HG02798 (cell line): ENCODE results near the gene FBXW8.
A peak's percentile ranks its signal among the peaks of the same experiment; 100 is the strongest.

Experiments
- ATAC-seq: cut with Tn5 transposase; IDR thresholded peaks from one replicate; pipeline ENCODE4 v1.9.1; 2021; ENCODE audit warnings: mild to moderate bottlenecking; ENCODE audit not compliant: unreplicated experiment, poor library complexity

The FBXW8 gene

DNA sequence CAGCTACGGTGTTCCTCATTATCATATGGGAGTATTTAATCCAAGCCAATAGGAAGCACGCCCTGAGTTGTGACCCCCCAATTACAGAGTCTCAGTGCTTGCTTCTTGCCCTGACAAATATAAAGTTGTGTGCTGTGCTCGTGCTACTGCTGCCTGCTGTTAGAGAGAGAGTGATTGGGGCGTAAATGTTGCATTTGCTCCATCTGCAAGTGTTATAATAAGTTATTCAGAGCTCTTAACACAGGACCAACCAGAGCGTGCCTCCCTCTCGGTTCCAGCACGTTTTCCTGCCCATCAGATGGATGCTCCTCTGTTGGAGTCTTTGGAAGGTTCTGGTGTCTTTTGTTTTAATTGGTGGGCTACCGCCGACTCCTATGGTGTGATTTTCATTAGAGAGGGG lies 107.1 kb downstream of the FBXW8 start:
- no peak for ATAC-seq

DNA sequence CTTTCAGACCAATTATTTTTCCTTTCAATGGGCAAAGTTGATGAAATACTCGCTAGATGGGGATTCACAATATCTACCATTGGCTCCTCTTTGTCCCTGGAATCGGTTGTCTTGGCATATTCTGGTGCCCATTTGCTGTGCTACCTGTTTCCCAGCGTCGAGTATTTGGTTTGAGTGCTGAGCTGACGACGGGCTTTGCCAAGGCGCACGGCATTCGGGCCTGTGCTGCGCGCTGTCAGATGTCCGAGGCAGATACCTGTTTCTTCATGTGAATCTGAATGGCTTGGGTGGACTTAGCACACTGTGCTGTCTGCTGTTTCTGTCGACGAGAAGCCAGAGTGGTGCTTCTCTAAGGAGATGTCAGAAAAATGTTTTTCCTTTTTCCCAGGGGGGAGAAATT lies 107.5 kb downstream of the FBXW8 start:
- no peak for ATAC-seq

DNA sequence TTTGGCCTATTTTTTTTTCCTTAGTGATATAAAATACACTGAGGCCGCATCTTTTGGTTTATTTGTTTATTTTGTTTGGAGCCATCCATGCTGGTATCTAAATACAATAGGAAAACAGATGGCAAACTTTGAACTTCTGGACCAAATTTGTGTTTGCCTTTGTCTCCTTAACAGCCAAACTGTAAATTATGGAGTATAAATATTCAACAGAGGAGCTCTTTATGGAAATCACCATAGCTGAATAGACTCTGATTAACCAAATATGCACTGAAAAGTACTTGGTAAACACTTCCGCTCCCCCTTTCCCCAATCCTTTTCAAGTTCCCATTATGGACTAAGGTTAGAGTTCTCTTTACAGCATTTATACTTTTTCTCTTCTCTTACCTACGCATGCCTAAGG lies 107.9 kb downstream of the FBXW8 start:
- no peak for ATAC-seq

DNA sequence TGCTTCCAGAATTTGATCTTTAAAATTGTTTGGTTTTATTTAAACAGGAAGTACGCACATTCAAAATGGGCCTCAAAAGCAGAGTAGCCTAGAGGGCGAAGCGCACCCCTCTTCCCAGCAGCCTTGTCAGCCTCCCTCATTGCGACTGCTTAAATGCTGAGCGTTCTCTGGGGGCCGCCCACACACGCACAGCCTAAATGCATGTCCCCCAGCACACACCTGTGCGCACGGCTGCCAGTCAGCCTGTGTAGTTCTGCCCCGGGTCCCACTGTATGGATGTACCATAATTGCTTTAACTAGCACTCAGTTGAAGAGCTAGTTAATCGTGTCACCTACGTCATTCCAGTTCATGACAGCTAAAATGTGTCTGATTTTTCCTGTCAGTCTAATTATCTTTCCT lies 109.1 kb downstream of the FBXW8 start:
- ATAC-seq = no peak

DNA sequence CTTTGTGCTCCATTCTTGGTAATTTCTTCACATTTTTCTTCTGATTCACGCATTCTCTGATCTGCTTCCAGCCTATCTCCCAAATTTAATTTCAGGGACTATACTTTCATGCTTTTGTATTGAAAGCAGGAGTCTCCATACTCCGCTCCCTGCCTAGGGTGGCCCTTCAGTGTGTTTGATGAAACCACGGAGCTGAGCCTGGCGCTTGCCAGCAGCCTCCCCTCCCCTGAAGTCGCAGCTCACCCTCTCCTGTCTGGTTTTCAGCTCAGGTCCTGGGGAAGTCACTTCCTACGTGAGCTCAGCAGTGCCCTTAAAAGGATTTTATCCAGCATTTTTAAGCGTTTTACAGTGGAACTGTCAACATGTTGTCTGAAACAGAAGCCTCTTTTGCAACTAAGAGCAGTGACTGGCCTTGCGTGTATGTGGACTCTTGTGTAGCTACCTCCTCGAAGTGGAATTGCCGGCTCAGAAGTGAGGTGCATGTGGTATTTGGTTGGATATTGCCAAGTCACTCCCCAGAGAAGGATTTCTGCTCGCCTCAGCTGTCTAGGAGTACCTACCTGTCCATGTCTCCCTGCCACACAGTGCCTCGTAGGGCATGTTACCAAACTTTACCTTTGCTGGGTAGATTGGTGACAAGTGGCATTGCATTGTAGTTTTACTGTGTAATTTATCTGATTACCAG lies 109.9 kb downstream of the FBXW8 start:
- ATAC-seq = no peak

DNA sequence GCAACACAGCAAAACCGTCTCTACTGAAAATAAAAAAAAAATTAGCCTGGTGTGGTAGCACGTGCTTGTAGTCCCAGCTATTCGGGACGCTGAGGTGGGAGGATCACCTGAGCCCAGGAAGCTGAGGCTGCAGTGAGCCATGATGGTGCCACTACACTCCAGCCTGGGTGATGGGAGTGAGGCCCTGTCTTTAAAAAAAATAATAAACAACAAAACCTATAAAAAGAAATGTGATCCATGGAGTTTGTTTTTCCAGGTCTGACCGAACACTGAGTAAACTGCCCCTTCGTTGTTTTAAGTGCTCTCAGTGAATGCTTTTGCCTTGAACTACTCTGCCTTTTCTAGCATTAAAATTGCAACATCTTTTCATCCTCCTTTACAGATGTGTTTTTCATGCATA lies 111.7 kb downstream of the FBXW8 start:
- no peak for ATAC-seq

DNA sequence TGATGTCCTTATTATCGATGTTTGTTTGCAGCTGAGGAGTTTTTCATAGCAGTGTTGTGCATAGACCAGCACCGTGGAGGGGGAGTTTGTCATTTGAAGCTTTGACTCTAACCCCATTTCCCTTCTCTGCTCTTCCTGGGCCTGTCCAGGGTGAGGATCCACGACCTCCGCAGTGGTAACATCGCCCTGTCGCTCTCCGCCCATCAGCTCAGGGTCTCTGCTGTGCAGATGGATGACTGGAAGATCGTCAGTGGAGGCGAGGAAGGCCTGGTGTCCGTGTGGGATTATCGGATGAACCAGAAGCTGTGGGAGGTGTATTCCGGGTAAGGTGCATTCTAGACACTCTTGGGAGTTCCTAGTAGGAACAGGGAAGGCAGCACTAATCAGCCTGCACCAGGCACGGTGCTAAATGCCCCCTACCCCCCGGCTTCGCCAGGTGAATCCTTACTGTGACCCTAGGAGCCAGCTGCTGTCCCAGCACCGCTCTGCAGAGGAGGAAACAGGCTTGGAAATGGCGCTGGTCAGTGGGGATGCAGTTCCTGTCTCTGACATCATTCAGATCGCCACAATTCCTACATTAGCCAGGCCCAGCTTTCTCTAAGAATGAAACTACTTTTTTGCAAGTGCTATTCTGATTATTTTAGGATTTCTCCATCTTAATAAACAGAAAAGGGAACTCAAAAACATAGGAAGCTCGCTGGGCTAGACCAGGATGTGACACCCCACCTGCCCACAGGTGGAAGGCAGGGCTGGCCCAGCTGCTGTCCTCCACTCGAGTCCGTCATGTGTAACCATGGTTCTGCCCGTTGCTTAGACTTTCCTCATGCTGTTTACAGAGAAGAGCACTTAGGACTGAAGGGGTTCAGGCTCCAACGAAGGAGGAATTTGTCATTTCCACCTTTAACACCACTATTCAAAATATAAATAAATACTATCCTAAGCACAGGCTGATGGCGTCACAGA lies 113.5 kb downstream of the FBXW8 start:
- no peak for ATAC-seq

DNA sequence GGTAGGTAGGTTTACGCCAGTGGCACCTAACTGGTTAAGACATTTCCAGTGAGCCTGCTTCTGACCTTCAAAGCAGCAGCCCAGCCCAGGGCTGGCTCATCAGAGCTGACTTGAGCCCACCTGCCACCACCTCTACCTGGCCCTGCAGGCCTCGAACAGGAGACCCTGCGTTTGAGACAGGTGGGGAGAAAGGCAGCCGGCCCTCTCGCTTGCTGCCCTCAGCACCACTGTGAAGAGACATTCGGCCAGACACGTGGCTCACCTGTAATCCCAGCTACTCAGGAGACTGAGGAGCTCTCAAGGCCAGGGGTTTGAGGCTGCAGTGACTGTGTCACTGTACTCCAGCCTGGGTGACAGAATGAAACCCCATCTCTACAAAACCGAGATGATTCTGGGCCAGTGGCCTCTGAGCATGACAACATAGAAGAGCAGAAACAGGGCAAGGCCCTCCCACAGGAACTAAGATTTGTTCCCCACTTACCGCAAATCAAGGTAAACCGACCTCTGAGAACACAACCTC lies 114.3 kb downstream of the FBXW8 start:
- ATAC-seq = no peak

DNA sequence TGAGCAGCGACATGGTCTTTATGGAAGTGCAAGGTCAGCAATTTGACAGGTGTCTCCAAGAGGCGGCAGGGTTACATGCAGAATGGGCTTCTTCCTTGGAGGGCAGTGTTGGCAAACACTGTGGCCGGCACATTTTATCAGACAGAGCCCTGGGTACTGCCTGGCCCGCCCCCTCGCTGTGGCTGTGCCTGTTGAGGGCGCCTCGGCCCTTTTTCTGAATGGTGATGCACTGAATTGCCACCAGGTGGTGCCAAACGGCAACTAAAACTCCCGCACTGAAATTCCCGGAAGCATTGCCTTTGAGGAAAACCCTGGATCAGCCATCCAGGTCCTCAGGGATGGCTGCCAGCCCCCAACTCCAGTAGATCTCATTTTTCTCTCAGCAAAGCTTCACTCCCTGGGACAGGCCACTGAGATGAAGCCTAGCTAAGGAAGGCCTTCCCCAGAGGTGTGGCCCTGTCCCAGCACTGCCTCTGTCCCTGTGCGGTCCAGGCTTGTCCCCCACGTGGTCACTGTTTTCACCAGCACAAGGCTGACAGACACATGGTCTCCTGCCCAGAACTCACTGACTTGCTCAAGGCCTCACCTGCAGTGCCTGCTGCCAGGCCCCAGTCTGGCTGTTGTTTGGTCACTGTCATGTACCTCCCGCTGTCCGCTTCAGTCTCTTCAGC lies 114.9 kb downstream of the FBXW8 start:
- peak; percentile 59 for ATAC-seq

DNA sequence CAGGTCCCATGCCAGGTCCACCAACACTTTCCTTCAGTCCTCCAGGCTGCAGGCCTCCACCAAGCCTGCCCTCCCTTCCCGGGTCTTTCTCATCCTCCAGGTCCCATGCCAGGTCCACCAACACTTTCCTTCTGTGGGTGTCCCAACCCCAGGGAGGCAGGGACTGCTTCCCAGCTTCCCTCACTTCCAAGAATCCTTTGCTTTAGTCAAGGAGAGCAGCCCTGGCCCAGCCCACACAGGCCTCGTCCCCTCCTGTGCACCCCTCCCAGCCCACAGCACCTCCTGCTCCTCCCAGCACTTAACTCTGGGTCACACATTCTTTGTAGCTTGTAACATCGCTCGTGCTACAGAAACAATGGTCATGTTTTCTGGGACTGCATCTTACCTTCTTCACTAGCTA lies 115.6 kb downstream of the FBXW8 start:
- ATAC-seq = no peak

DNA sequence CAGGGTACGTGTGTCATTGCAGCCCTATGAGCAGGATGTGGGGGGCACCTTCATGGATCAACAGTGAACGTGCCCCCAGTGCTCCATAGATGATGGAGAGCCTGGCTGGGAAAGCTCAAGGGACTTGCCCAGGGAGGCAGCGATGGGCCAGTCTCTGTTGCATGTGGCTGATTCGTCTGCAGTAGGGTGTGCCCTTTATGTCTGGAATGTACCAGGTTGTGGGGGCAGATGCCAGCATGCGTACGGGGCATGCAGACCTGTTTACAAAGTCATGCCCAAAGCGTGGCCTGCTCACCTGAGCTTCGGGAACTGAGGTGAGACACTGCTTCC lies 116.1 kb downstream of the FBXW8 start:
- ATAC-seq = no peak

DNA sequence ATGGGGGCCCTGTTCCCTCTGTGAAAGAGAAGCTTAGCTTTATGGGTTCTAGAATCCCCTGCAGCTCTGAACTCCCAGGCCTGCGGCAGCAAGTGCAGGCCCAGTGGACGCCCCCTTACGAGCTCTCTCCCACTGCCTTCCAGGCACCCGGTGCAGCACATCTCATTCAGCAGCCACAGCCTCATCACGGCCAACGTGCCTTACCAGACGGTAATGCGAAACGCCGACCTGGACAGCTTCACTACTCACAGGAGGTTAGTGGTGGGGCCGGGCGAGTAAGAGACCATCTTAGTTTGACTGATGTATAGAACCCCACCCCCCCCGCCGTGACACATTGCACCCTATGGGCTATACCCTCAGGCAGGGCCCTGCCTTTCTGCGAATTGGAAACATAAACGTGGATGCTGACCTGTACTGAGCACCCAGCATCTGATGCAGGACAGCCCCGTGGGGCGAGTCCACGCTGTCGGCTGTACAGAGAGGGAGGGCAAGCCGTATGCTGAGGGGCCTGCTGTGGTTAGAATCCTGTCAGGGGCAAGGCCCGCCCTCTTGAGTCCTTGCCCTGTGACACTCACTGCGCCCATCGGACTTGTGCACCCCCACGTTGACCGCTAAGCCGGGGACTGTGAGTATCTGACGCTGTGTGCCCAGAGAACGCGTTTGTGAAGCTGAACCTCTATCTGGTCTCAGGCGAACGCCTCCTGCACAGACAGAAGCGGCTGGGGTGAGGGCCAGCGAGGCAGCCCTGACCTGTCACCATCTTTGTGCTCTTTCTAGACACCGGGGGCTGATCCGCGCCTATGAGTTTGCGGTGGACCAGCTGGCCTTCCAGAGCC lies 116.7 kb downstream of the FBXW8 start:
- ATAC-seq = no peak

DNA sequence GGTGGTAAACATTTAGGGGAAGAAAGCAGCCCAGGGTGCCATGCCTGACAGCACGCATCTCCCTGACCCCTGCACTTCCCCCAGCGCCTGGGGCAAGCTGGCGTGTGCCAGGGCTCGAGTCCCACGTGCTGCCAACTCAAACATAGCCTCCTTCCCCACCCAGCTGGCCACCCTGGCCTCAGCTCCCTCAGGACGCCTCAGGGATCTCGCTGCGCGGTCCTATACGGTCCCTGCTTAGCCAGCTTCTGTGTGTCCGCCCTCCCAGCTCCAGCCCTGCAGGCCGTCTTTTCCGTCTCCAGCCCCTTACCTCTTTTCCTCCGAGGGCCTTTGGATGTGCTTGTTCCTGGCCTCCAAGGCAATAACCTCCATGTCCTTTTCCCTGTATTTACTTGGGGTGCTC lies 117.5 kb downstream of the FBXW8 start:
- no peak for ATAC-seq

DNA sequence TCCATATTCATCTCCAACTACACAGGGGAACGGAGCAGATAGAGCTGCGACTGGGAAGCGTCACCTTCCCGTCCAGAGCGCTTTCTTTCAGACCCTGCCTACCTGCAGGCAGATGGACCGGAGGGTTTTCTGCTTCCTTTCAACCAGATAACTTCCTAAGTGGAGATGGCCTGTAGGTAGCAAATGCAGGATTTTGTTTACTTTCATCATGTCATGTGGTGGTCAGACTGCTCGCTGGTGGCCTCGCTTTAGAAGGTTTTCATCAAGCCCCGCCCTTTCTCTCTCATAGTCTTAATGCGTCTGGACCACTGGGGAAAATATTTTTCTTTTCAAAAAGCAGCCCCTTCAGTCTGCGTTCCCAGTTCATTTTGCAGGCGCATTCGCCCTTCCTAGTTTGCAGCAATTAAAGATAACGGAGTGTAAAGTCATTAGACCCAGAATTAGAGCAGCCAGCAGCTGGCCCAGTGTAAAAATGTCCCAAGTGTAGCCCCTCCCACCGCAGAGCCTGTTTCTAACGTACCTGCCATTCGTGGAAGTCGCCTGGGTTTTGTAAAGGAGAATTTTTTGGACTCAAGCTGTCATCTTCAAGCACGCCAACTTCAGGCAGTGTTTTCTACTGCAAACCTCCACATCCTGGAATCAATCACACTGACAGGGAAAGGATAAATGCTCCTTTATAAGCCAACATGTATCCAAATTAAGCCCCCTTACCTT lies 119.6 kb downstream of the FBXW8 start:
- no peak for ATAC-seq

DNA sequence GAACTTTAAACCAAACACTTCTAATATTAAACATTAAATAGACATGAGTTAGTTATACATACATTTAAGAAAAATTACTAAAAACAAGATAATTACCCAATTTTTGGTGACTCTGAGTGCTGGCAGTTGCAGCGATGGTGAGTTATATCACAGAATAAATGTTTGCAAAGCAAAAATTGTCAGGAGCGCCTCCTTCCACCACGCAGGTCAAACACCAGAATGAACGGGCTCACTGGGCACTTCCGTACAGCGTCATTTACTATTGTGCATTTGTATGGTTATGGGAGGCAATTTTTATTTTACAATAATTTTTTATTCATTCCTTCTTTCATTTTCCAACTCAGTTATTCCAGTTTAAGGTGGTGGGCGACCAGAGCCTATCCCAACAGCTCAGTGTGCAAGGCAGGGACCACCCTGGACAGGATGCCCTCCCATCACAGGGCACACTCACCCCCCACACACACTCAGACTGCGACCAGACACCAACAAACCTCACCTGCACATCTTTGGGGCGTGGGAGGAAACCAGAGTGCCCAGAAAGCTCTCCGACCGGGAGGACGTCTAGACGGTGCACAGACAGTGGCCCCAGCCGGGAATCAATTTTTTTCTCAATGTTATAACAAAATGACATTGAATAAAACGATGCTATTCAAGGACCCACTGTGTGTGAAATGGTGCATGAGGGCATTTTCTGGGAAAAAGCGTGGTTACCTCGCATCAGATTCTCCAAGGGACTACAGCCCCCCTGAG lies 121.3 kb downstream of the FBXW8 start:
- ATAC-seq = no peak

DNA sequence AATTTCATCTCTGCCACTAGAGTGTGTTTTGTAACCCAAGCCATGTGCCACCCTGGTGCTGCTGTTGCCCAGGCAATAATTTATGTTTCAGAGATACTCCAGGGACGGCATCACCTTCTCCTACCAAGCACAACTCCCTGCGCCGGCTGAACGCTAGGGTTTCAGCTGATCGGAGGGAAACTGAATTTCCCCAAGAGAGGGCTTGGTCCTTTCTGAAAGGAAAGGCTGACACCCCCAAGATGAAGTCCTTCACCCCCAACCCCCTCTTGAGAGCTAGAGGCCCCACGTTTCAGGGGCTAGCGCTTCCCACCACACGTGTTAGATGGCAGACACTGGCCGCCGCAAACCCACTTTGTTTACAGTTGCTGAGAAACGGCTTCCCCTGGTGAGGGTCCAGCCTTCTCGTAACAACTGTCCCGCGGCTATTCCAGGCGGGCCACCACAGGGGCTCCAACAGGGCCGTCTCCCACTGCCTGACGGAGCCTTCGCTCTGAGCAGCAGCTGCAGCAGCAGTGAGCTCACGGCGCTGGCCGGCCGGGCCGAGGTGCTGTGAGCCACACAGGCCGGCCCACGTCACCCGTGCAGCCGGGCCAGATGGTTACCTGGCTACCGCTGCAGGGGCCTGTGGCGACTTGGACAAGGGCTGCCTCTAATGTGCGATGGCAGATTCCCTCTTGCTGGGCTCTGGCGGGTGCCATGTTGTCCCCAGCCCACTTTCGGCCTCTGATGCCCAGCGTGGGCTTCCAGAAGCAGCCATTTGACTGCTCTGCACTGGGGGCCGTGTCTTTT lies 122.0 kb downstream of the FBXW8 start:
- no peak for ATAC-seq

DNA sequence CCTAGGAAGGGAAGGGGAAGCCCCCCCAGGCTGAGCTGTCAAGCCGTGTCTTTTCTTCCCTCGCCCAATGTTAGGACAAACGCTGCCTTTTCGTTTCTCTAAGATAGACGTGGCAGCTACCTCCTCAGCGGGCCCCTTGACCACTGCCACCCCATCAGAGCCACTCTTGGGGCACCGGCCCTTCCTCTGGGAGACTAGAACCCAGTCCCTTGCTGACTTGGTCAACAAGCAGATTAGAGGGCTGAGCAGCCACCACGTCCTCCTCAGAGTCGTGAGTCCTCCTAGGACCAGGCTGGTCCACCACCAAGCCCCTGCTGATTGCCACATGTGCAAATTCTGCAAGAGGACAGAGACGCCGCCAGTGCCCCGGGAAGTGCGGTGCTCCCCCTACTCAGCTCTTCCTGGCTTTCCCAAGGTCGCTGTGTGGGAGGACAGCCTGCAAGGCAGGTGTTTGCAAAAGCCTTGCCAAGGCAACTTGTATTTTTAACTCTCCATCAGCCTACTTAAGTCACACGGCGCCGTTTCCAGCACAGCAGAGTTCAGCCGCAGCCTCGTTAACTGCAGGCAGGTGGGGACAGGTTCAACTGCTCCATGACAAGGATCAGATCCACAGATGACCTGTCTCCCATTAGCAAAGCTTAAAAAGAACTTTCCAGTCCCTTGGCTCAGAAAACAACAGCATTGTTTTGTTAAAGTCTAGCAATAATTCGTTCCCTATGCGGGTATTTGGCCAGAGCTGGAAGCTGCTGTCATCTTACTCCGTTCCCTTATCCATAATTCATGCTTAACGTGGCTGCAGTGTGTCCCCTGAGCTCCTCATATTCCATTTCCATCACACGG lies 122.9 kb downstream of the FBXW8 start:
- ATAC-seq = no peak
